ENCODE results near the gene MMP14. TPM values are rescaled to one million over a fixed set of nuclear protein-coding genes. Genes with fewer than 3 reads are reported as not detected.
A peak's percentile ranks its signal among the peaks of the same experiment; 100 is the strongest.

The MMP14 gene
- total RNA-seq, 1 experiment from 2014 or later = 94.4 TPM

DNA sequence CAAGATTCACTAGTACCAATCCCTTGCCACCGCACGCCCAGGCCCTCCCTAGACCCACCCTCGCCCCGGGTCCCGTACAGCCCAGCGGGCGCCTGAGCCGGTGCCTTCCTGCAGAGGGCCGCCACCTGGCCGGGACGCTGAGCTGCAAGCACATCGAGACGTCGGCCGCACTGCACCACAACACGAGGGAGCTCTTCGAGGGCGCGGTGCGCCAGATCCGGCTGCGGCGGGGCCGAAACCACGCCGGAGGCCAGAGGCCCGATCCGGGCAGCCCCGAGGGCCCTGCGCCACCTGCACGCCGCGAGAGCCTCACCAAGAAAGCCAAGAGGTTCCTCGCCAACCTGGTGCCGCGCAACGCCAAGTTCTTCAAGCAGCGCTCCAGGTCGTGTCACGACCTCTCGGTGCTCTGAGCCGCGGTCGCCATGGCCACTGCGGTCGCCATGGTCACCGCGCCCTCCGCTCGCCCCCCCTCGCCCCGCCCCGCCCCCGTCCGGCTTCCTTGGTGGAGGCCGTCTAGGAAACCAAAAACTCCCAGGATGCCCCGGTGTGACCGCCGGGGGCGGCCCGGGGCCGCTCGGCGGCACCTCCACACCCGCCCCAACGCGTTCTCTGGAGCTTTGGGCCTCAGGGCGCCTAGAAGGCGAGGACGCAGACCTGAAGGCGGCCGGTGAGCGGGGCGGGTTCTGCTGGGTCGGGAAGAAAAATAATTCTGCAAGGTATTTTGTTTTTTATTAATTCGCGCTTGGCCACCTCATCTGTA, 50.3 kb downstream of the MMP14 start (continued):
- TF ChIP-seq JAZF1 (CRISPR knock-in tag; IDR thresholded peaks at IDR 0.05) (no peak), JUN (CRISPR knock-in tag; IDR thresholded peaks at IDR 0.05) (peak; percentile 94), NR1H2 (CRISPR knock-in tag; IDR thresholded peaks at IDR 0.05) (peak; percentile 85), PRRX2 (CRISPR knock-in tag; IDR thresholded peaks at IDR 0.05) (no peak), ATF1 (CRISPR knock-in tag; IDR thresholded peaks at IDR 0.05) (peak; percentile 72; the same call in 1 of the 2 replicates), NR3C1 (CRISPR knock-in tag; conservative IDR thresholded peaks at IDR 0.05; ENCODE audit: low read depth) (no peak), SP1 (CRISPR knock-in tag; conservative IDR thresholded peaks at IDR 0.05) (peak; percentile 67), ZNF263 (CRISPR knock-in tag; IDR thresholded peaks at IDR 0.05; ENCODE audit: low read depth) (peak; percentile 75; the same call in 1 of the 2 replicates), ZNF423 (CRISPR knock-in tag; IDR thresholded peaks at IDR 0.05) (peak; percentile 52; the same call in 1 of the 2 replicates), SMAD3 (CRISPR knock-in tag; IDR thresholded peaks at IDR 0.05; ENCODE audit: borderline replicate concordance) (peak; percentile 93), RELA (CRISPR knock-in tag; IDR thresholded peaks at IDR 0.05; ENCODE audit: borderline replicate concordance) (peak; percentile 89; the same call in 1 of the 2 replicates), SMAD4 (CRISPR knock-in tag; IDR thresholded peaks at IDR 0.05) (peak; percentile 86; the same call in 1 of the 2 replicates), FOXP1 (CRISPR knock-in tag; IDR thresholded peaks at IDR 0.05; ENCODE audit: borderline replicate concordance) (peak; percentile 98), KAT7 (CRISPR knock-in tag; IDR thresholded peaks at IDR 0.05; ENCODE audit: borderline replicate concordance) (peak; percentile 88), MYBL2 (CRISPR knock-in tag; IDR thresholded peaks at IDR 0.05) (peak; percentile 96), GRHL2 (CRISPR knock-in tag; IDR thresholded peaks at IDR 0.05; ENCODE audit: insufficient replicate concordance, severe bottlenecking) (no peak), IRF2 (CRISPR knock-in tag; IDR thresholded peaks at IDR 0.05; ENCODE audit: borderline replicate concordance, low read depth) (peak; percentile 77; the same call in 1 of the 2 replicates), GTF2I (CRISPR knock-in tag; conservative IDR thresholded peaks at IDR 0.05) (no peak), OVOL2 (CRISPR knock-in tag; IDR thresholded peaks at IDR 0.05; ENCODE audit: borderline replicate concordance) (no peak), ZNF121 (CRISPR knock-in tag; IDR thresholded peaks at IDR 0.05) (no peak), ZNF317 (CRISPR knock-in tag; IDR thresholded peaks at IDR 0.05; ENCODE audit: borderline replicate concordance, low read depth) (peak; percentile 60; the same call in 1 of the 2 replicates), ZNF671 (CRISPR knock-in tag; IDR thresholded peaks at IDR 0.05) (no peak), HMGA2 (CRISPR knock-in tag; IDR thresholded peaks at IDR 0.05) (no peak)
- TF ChIP-seq, protein P1, sequence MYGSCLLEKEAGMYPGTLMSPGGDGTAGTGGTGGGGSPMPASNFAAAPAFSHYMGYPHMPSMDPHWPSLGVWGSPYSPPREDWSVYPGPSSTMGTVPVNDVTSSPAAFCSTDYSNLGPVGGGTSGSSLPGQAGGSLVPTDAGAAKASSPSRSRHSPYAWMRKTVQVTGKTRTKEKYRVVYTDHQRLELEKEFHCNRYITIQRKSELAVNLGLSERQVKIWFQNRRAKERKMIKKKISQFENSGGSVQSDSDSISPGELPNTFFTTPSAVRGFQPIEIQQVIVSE (CRISPR knock-in tag; IDR thresholded peaks at IDR 0.05; ENCODE audit: borderline replicate concordance) = no peak
- TF ChIP-seq, protein P2, sequence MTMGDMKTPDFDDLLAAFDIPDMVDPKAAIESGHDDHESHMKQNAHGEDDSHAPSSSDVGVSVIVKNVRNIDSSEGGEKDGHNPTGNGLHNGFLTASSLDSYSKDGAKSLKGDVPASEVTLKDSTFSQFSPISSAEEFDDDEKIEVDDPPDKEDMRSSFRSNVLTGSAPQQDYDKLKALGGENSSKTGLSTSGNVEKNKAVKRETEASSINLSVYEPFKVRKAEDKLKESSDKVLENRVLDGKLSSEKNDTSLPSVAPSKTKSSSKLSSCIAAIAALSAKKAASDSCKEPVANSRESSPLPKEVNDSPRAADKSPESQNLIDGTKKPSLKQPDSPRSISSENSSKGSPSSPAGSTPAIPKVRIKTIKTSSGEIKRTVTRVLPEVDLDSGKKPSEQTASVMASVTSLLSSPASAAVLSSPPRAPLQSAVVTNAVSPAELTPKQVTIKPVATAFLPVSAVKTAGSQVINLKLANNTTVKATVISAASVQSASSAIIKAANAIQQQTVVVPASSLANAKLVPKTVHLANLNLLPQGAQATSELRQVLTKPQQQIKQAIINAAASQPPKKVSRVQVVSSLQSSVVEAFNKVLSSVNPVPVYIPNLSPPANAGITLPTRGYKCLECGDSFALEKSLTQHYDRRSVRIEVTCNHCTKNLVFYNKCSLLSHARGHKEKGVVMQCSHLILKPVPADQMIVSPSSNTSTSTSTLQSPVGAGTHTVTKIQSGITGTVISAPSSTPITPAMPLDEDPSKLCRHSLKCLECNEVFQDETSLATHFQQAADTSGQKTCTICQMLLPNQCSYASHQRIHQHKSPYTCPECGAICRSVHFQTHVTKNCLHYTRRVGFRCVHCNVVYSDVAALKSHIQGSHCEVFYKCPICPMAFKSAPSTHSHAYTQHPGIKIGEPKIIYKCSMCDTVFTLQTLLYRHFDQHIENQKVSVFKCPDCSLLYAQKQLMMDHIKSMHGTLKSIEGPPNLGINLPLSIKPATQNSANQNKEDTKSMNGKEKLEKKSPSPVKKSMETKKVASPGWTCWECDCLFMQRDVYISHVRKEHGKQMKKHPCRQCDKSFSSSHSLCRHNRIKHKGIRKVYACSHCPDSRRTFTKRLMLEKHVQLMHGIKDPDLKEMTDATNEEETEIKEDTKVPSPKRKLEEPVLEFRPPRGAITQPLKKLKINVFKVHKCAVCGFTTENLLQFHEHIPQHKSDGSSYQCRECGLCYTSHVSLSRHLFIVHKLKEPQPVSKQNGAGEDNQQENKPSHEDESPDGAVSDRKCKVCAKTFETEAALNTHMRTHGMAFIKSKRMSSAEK (CRISPR knock-in tag; IDR thresholded peaks at IDR 0.05; ENCODE audit: borderline replicate concordance) = no peak
- TF ChIP-seq, protein P3, sequence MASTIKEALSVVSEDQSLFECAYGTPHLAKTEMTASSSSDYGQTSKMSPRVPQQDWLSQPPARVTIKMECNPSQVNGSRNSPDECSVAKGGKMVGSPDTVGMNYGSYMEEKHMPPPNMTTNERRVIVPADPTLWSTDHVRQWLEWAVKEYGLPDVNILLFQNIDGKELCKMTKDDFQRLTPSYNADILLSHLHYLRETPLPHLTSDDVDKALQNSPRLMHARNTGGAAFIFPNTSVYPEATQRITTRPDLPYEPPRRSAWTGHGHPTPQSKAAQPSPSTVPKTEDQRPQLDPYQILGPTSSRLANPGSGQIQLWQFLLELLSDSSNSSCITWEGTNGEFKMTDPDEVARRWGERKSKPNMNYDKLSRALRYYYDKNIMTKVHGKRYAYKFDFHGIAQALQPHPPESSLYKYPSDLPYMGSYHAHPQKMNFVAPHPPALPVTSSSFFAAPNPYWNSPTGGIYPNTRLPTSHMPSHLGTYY (CRISPR knock-in tag; IDR thresholded peaks at IDR 0.05) = no peak
- TF ChIP-seq, protein P4, sequence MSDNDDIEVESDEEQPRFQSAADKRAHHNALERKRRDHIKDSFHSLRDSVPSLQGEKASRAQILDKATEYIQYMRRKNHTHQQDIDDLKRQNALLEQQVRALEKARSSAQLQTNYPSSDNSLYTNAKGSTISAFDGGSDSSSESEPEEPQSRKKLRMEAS (CRISPR knock-in tag; IDR thresholded peaks at IDR 0.05) = peak; percentile 99
- TF ChIP-seq, protein P5, sequence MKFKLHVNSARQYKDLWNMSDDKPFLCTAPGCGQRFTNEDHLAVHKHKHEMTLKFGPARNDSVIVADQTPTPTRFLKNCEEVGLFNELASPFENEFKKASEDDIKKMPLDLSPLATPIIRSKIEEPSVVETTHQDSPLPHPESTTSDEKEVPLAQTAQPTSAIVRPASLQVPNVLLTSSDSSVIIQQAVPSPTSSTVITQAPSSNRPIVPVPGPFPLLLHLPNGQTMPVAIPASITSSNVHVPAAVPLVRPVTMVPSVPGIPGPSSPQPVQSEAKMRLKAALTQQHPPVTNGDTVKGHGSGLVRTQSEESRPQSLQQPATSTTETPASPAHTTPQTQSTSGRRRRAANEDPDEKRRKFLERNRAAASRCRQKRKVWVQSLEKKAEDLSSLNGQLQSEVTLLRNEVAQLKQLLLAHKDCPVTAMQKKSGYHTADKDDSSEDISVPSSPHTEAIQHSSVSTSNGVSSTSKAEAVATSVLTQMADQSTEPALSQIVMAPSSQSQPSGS (CRISPR knock-in tag; IDR thresholded peaks at IDR 0.05; ENCODE audit: borderline replicate concordance, low read depth) = peak; percentile 84; the same call in 1 of the 2 replicates
- TF ChIP-seq, protein P6, sequence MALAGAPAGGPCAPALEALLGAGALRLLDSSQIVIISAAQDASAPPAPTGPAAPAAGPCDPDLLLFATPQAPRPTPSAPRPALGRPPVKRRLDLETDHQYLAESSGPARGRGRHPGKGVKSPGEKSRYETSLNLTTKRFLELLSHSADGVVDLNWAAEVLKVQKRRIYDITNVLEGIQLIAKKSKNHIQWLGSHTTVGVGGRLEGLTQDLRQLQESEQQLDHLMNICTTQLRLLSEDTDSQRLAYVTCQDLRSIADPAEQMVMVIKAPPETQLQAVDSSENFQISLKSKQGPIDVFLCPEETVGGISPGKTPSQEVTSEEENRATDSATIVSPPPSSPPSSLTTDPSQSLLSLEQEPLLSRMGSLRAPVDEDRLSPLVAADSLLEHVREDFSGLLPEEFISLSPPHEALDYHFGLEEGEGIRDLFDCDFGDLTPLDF (CRISPR knock-in tag; IDR thresholded peaks at IDR 0.05) = peak; percentile 87
- TF ChIP-seq, protein P7, sequence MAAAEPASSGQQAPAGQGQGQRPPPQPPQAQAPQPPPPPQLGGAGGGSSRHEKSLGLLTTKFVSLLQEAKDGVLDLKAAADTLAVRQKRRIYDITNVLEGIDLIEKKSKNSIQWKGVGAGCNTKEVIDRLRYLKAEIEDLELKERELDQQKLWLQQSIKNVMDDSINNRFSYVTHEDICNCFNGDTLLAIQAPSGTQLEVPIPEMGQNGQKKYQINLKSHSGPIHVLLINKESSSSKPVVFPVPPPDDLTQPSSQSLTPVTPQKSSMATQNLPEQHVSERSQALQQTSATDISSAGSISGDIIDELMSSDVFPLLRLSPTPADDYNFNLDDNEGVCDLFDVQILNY (CRISPR knock-in tag; IDR thresholded peaks at IDR 0.05) = peak; percentile 85

All from WTC11 (cell line).